WI38 (cell line): ENCODE measurements around the gene STX5.

Source experiments
- H3K4me3 ChIP-seq: 2 replicates; pipeline ENCODE4 v1.5.1; 2011; ENCODE audit warnings: low read depth, mild to moderate bottlenecking, control low read depth, low read length
- TF ChIP-seq, protein P1 (sequence below): IDR thresholded peaks from 2 replicates; pipeline ENCODE4 v1.5.1; 2012; ENCODE audit warnings: low read depth, mild to moderate bottlenecking, control low read depth, low read length

The STX5 gene

DNA sequence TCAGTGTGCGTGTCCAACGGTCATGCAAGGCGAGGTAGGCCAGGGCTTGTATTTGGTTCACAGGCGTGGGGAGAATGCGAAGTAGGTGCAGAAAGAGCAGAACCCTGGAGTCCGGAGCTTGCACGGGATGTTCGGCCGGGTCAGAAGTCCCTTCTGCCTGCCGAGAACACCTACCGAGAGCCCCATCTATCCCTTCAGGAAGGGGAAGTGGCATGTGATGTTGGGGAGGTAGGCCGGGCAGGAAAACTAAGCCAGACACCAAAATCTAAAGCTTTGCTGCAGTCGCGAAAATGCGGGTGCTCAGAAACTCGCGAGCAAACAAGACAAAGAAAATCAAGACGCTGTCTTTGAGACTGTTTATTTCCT lies 61.1 kb downstream of the STX5 start:
- peak overlapping the region; percentile 67 for H3K4me3 ChIP-seq
- TF ChIP-seq, protein P1, sequence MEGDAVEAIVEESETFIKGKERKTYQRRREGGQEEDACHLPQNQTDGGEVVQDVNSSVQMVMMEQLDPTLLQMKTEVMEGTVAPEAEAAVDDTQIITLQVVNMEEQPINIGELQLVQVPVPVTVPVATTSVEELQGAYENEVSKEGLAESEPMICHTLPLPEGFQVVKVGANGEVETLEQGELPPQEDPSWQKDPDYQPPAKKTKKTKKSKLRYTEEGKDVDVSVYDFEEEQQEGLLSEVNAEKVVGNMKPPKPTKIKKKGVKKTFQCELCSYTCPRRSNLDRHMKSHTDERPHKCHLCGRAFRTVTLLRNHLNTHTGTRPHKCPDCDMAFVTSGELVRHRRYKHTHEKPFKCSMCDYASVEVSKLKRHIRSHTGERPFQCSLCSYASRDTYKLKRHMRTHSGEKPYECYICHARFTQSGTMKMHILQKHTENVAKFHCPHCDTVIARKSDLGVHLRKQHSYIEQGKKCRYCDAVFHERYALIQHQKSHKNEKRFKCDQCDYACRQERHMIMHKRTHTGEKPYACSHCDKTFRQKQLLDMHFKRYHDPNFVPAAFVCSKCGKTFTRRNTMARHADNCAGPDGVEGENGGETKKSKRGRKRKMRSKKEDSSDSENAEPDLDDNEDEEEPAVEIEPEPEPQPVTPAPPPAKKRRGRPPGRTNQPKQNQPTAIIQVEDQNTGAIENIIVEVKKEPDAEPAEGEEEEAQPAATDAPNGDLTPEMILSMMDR, result no peak

DNA sequence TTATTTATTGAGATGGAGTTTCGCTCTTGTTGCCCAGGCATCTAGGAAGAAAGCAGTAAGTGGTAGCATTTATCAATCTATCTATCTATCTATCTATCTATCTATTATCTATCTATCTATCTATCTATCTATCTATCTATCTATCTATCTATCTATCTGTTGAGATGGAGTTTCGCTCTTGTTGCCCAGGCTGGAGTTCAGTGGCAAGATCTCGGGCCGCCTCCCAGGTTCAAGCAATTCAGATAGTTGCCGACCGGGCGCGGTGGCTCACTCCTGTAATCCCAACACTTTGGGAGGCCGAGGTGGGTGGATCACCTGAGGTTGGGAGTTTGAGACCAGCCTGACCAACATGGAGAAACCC lies 71.0 kb downstream of the STX5 start:
- peak overlapping the region; percentile 71 for H3K4me3 ChIP-seq

DNA sequence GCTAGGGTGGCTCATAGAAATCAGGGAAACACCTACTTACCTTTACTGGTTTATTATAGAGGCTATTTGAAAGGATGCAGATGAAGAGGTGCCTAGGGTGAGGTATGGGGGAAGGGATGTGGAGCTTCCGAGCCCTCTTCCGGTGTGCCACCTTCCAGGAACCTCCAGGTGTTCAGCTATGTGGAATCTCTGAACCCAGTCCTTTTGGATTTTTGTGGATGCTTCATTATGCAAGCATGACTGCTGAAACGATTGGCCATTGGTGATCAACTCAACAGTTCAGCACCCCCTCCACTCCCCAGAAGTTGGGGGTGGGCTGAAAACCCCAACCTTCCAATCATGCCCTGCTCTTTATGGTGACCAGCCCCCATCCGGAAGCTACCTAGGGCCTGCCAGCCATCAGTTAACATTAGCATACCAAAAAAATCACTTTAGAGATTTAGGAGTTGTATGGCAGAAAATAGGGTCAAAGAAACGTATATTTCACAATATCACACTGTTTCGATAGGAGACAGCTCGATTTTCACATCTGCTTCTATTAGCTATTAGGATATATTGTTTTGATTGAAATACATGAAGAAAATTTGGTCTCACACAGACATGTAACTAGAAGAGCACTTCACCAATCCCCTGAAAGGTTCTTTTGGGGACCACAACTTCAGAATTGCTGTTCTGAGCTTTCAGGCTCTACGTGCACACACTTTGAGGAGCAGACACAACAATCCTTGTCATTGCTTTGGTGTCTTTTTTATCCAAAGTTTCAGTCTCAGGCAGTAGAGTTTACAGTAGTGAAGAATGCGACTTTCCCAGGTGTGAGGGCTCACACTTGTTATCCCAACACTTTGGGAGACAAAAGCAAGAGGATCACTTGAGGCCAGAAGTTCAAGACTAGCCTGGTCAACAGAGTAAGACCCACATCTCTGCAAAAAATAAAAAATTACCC lies 73.7 kb downstream of the STX5 start:
- no peak overlapping the region for H3K4me3 ChIP-seq
- TF ChIP-seq, protein P1, result no peak
